ENCODE measurements around the gene HNF4A. TPM values are rescaled to one million over a fixed set of nuclear protein-coding genes. Genes with fewer than 3 reads are reported as not detected.
A peak's percentile ranks its signal among the peaks of the same experiment; 100 is the strongest.

Gene HNF4A
- total RNA-seq, 1 experiment from 2014 or later: 0.15 TPM

DNA sequence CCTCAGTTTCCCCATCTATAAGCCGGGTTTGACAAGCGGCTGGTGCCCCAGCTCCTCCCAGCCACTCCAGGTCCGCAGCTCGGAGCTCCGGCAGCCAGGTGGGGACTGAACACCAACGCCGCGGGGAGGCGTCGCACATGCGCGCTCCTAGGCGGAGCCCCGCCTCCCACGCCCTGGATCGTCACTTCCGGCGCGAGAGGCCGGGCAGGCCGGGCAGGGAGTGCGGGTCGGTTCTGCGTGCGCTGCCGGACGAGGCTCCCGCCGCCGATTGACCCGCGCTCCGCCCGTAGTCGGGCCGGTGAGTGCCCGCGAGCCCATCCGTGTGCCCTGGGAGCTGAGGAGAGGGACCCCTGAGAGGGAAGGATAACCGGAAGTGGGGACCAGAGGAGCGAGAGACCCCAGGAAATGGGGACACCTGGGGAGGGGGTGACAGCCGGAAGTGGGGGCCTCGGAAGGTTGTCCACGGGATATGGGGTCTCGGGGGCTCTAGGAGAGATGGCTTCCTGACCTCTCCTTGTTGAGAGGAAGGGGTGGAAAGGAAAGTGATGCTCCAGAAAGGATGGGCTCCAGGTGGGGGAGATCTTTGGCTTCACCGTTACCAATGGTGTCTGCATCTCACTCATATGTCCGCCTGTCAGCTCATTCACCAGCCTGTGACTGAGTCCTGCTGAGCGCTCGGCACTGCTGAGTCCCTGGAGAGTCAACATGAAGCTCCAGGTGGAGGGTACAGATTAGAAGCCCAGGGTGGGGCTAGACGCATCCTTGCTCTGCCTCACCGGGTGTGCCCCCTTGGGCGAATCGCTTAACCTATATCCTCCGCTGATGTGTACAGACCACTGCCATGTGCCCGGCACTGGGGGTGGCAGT is 120.4 kb downstream of the HNF4A start, which contains the start of gene TTPAL (continued):
- TF ChIP-seq, protein P1, sequence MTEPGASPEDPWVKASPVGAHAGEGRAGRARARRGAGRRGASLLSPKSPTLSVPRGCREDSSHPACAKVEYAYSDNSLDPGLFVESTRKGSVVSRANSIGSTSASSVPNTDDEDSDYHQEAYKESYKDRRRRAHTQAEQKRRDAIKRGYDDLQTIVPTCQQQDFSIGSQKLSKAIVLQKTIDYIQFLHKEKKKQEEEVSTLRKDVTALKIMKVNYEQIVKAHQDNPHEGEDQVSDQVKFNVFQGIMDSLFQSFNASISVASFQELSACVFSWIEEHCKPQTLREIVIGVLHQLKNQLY (CRISPR knock-in tag; IDR thresholded peaks at IDR 0.05): no peak
- TF ChIP-seq, protein P2, sequence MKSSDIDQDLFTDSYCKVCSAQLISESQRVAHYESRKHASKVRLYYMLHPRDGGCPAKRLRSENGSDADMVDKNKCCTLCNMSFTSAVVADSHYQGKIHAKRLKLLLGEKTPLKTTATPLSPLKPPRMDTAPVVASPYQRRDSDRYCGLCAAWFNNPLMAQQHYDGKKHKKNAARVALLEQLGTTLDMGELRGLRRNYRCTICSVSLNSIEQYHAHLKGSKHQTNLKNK (CRISPR knock-in tag; IDR thresholded peaks at IDR 0.05): peak; percentile 75
- TF ChIP-seq NR3C1 (CRISPR knock-in tag; conservative IDR thresholded peaks at IDR 0.05; ENCODE audit: low read depth) (0 out of 2 replicates have a peak, but pooled peaks have one; percentile 44), ZNF671 (CRISPR knock-in tag; IDR thresholded peaks at IDR 0.05) (no peak), MXD4 (CRISPR knock-in tag; IDR thresholded peaks at IDR 0.05; ENCODE audit: borderline replicate concordance) (no peak), GABPB1 (CRISPR knock-in tag; IDR thresholded peaks at IDR 0.05) (peak; percentile 91), ZNF121 (CRISPR knock-in tag; IDR thresholded peaks at IDR 0.05) (no peak), ELF4 (CRISPR knock-in tag; IDR thresholded peaks at IDR 0.05; ENCODE audit: low read depth) (no peak)
- TF ChIP-seq, protein P3, sequence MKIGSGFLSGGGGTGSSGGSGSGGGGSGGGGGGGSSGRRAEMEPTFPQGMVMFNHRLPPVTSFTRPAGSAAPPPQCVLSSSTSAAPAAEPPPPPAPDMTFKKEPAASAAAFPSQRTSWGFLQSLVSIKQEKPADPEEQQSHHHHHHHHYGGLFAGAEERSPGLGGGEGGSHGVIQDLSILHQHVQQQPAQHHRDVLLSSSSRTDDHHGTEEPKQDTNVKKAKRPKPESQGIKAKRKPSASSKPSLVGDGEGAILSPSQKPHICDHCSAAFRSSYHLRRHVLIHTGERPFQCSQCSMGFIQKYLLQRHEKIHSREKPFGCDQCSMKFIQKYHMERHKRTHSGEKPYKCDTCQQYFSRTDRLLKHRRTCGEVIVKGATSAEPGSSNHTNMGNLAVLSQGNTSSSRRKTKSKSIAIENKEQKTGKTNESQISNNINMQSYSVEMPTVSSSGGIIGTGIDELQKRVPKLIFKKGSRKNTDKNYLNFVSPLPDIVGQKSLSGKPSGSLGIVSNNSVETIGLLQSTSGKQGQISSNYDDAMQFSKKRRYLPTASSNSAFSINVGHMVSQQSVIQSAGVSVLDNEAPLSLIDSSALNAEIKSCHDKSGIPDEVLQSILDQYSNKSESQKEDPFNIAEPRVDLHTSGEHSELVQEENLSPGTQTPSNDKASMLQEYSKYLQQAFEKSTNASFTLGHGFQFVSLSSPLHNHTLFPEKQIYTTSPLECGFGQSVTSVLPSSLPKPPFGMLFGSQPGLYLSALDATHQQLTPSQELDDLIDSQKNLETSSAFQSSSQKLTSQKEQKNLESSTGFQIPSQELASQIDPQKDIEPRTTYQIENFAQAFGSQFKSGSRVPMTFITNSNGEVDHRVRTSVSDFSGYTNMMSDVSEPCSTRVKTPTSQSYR (CRISPR knock-in tag; IDR thresholded peaks at IDR 0.05): no peak
- TF ChIP-seq, protein P4, sequence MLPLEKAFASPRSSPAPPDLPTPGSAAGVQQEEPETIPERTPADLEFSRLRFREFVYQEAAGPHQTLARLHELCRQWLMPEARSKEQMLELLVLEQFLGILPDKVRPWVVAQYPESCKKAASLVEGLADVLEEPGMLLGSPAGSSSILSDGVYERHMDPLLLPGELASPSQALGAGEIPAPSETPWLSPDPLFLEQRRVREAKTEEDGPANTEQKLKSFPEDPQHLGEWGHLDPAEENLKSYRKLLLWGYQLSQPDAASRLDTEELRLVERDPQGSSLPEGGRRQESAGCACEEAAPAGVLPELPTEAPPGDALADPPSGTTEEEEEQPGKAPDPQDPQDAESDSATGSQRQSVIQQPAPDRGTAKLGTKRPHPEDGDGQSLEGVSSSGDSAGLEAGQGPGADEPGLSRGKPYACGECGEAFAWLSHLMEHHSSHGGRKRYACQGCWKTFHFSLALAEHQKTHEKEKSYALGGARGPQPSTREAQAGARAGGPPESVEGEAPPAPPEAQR (CRISPR knock-in tag; IDR thresholded peaks at IDR 0.05): no peak

DNA sequence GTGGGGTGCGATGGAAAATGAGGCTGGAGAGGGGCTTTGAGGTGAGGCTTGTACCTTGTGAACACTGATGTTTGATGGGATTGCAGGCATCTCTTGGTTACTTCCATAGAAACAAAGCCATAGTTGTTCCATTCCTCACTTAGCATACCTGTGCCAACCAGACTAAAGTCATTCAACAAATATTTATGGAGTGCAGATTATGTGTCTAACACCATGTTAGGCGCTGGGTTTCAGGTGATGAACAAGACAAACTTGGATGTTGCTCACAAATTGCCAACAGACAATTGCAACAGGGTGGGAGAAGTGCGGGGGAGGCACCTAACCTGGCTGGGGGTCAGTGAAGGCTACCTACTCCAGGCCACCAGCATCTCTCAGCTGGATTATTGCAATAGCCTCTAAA is 121.7 kb downstream of the HNF4A start:
- Mint-ChIP-seq H3K27ac (no peak overlapping the region), H3K4me1 (peaks cover 14% of the 10 kb centered on the region), H3K27me3 (ENCODE audit: low read depth) (peaks cover 2% of the 10 kb centered on the region), H3K36me3 (peaks cover 7% of the 10 kb centered on the region; the same call in 1 of the 2 replicates), H3K4me3 (peak overlapping the region; percentile 90), H3K9me3 (no peaks in the 10 kb centered on the region)
- TF ChIP-seq, protein P5, sequence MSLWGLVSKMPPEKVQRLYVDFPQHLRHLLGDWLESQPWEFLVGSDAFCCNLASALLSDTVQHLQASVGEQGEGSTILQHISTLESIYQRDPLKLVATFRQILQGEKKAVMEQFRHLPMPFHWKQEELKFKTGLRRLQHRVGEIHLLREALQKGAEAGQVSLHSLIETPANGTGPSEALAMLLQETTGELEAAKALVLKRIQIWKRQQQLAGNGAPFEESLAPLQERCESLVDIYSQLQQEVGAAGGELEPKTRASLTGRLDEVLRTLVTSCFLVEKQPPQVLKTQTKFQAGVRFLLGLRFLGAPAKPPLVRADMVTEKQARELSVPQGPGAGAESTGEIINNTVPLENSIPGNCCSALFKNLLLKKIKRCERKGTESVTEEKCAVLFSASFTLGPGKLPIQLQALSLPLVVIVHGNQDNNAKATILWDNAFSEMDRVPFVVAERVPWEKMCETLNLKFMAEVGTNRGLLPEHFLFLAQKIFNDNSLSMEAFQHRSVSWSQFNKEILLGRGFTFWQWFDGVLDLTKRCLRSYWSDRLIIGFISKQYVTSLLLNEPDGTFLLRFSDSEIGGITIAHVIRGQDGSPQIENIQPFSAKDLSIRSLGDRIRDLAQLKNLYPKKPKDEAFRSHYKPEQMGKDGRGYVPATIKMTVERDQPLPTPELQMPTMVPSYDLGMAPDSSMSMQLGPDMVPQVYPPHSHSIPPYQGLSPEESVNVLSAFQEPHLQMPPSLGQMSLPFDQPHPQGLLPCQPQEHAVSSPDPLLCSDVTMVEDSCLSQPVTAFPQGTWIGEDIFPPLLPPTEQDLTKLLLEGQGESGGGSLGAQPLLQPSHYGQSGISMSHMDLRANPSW (CRISPR knock-in tag; conservative IDR thresholded peaks at IDR 0.05; ENCODE audit: low read depth): no peak
- TF ChIP-seq FOXP1 (CRISPR knock-in tag; IDR thresholded peaks at IDR 0.05; ENCODE audit: borderline replicate concordance): no peak
- no peak for TF ChIP-seq NFE2L1 (CRISPR knock-in tag; IDR thresholded peaks at IDR 0.05)
- POLR2A ChIA-PET: no interaction called here
- CTCF ChIA-PET: no interaction called here
- no peak for DNase-seq (ENCODE audit: low spot score)
- ATAC-seq: no peak

DNA sequence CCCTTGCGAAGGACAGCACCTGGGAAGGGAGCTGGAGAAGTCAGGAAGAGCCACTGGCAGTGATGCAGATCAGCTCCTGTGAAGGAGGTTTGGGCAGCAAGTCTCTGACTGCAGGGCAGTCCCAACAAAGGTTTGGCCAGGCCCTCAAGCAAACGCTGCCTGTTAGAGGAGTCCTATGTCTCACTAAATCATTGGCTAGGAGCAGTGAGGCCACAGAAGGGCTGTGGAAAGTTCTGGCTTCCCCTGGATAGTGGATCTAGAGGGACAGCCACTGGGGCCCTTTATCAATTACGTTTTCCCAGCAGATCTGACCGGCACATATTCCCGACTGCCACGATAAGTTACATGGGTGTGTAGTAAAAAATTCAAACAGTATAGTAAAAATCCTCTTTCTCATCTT is 122.7 kb downstream of the HNF4A start:
- ChIA-PET POLR2A (no interaction called here), CTCF (no interaction called here)
- TF ChIP-seq NFATC4 (CRISPR knock-in tag; IDR thresholded peaks at IDR 0.05) (no peak), MXD4 (CRISPR knock-in tag; IDR thresholded peaks at IDR 0.05; ENCODE audit: borderline replicate concordance) (no peak), NR2C2 (CRISPR knock-in tag; IDR thresholded peaks at IDR 0.05) (no peak), FOXP1 (CRISPR knock-in tag; IDR thresholded peaks at IDR 0.05; ENCODE audit: borderline replicate concordance) (no peak)
- TF ChIP-seq, protein P6, sequence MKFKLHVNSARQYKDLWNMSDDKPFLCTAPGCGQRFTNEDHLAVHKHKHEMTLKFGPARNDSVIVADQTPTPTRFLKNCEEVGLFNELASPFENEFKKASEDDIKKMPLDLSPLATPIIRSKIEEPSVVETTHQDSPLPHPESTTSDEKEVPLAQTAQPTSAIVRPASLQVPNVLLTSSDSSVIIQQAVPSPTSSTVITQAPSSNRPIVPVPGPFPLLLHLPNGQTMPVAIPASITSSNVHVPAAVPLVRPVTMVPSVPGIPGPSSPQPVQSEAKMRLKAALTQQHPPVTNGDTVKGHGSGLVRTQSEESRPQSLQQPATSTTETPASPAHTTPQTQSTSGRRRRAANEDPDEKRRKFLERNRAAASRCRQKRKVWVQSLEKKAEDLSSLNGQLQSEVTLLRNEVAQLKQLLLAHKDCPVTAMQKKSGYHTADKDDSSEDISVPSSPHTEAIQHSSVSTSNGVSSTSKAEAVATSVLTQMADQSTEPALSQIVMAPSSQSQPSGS (CRISPR knock-in tag; IDR thresholded peaks at IDR 0.05; ENCODE audit: borderline replicate concordance, low read depth): no peak
- TF ChIP-seq, protein P7, sequence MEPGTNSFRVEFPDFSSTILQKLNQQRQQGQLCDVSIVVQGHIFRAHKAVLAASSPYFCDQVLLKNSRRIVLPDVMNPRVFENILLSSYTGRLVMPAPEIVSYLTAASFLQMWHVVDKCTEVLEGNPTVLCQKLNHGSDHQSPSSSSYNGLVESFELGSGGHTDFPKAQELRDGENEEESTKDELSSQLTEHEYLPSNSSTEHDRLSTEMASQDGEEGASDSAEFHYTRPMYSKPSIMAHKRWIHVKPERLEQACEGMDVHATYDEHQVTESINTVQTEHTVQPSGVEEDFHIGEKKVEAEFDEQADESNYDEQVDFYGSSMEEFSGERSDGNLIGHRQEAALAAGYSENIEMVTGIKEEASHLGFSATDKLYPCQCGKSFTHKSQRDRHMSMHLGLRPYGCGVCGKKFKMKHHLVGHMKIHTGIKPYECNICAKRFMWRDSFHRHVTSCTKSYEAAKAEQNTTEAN (CRISPR knock-in tag; IDR thresholded peaks at IDR 0.05): no peak

More for the DNA sequence above, 122.7 kb downstream of the HNF4A start:
- Mint-ChIP-seq H3K27ac (no peak overlapping the region; the same call in 1 of the 2 replicates), H3K9me3 (no peaks in the 10 kb centered on the region), H3K4me1 (peaks cover 14% of the 10 kb centered on the region), H3K4me3 (no peak overlapping the region), H3K36me3 (peaks cover 7% of the 10 kb centered on the region; the same call in 1 of the 2 replicates), H3K27me3 (ENCODE audit: low read depth) (peaks cover 2% of the 10 kb centered on the region)
- no peak for DNase-seq (ENCODE audit: low spot score)
- no peak for ATAC-seq
